Panc1 (cell line): ENCODE results near the gene NLRC5. TPM values are rescaled to one million over a fixed set of nuclear protein-coding genes. Genes with fewer than 3 reads are reported as not detected.

Experiments
- ATAC-seq: fragments of 200-7000 bp; cut with Tn5 transposase; 2 replicates; pipeline ENCODE4 v1.9.1; 2020; ENCODE audit warnings: mild to moderate bottlenecking, moderate library complexity
- BruUV-seq: library from RNA; stranded (reverse); fragments of 400-500 nt; replicated peaks from 2 replicates; lab custom pipeline; 2021; lab: Mats Ljungman, UMichigan
- CTCF ChIA-PET: fragments of 300-600 bp; sonication (Branson Sonifier 250); formaldehyde crosslinking; loops from one replicate; lab custom pipeline; 2022; ENCODE audit warnings: antibody characterized with exemption; lab: Charles Lee
- POLR2A ChIA-PET: fragments of 300-600 bp; sonication (Branson Sonifier 250); formaldehyde crosslinking; loops from one replicate; lab custom pipeline; 2022; ENCODE audit warnings: antibody characterized with exemption; lab: Charles Lee
- DNase-seq: peaks from one replicate; pipeline ENCODE4 v3.0.0-alpha.2; 2010; ENCODE audit warnings: low read depth, low spot score
- H3K27ac ChIP-seq: 2 replicates; pipeline ENCODE4 v1.5.1; 2011; ENCODE audit warnings: mild to moderate bottlenecking, low read length, inconsistent platforms
- H3K27me3 ChIP-seq: fragments of 200-500 bp; sonication (Bioruptor generic); 2 replicates; pipeline ENCODE4 v1.6.0; 2014; ENCODE audit warnings: low read length, inconsistent platforms; ENCODE audit not compliant: control insufficient read depth, insufficient read depth
- H3K36me3 ChIP-seq: fragments of 200-500 bp; sonication (Bioruptor generic); 2 replicates; pipeline ENCODE4 v1.5.1; 2014; ENCODE audit warnings: inconsistent platforms, mild to moderate bottlenecking, low read length, moderate library complexity; ENCODE audit not compliant: control insufficient read depth, insufficient read depth
- H3K4me1 ChIP-seq: 2 replicates; pipeline ENCODE4 v1.5.1; 2011; ENCODE audit warnings: inconsistent platforms, mild to moderate bottlenecking, low read length, moderate library complexity; ENCODE audit not compliant: control insufficient read depth, insufficient read depth
- H3K4me3 ChIP-seq, 2 experiments: 2 replicates each; pipeline ENCODE4 v1.5.1; 2011 to 2012; ENCODE audit warnings: low read depth in 2 of 2, low read length in 2 of 2, mild to moderate bottlenecking in 2 of 2, inconsistent platforms in 1 of 2, moderate library complexity in 1 of 2
- H3K9me3 ChIP-seq: fragments of 200-500 bp; sonication (Bioruptor generic); 2 replicates; pipeline ENCODE4 v1.5.1; 2014; ENCODE audit warnings: low read depth, mild to moderate bottlenecking, inconsistent platforms, low read length, moderate library complexity; ENCODE audit not compliant: control insufficient read depth, insufficient read depth
- POLR2AphosphoS5 ChIP-seq: IDR thresholded peaks from 2 replicates; pipeline ENCODE4 v1.6.1; 2012; ENCODE audit warnings: mild to moderate bottlenecking, low read depth, low read length, moderate library complexity
- SIN3A ChIP-seq: IDR thresholded peaks from 2 replicates; pipeline ENCODE4 v1.6.1; 2012; ENCODE audit warnings: low read depth, mild to moderate bottlenecking, low read length, moderate library complexity, borderline replicate concordance; ENCODE audit not compliant: insufficient read depth
- TCF7L2 ChIP-seq: IDR thresholded peaks from 2 replicates; pipeline ENCODE4 v1.6.1; 2011; ENCODE audit warnings: mild to moderate bottlenecking, low read depth, low read length, inconsistent platforms
- in situ Hi-C: cut with HindIII; loops from 2 replicates; pipeline ENCODE4 v1.10.0; 2016; ENCODE audit warnings: low sequenced_read_pairs, low pct_unique_long_range_greater_than_20kb
- intact Hi-C: fragments of 100-400 bp; cut with micrococcal nuclease; formaldehyde crosslinking; loops from one replicate; pipeline ENCODE4 v1.10.0; 2022; ENCODE audit not compliant: unreplicated experiment
- total RNA-seq: library from RNA; stranded (reverse); gene quantifications from one replicate; pipeline ENCODE4 v1.2.1, GENCODE V29; 2021; ENCODE audit not compliant: unreplicated experiment
- TF ChIP-seq, protein P1 (sequence below), 2 experiments: IDR thresholded peaks; 2 replicates each; pipeline ENCODE4 v1.6.1; 2011 to 2012; ENCODE audit warnings: low read depth in 2 of 2, control low read depth in 1 of 2, low read length in 1 of 2, mild to moderate bottlenecking in 1 of 2, moderate library complexity in 1 of 2; ENCODE audit not compliant: insufficient read depth in 1 of 2
- TF ChIP-seq, protein P2 (sequence below): fragments of 450-650 bp; IDR thresholded peaks from 2 replicates; pipeline ENCODE4 v1.5.1; 2017; ENCODE audit warnings: mild to moderate bottlenecking

The NLRC5 gene
- total RNA-seq, 1 experiment from 2014 or later = 8.8 TPM

DNA sequence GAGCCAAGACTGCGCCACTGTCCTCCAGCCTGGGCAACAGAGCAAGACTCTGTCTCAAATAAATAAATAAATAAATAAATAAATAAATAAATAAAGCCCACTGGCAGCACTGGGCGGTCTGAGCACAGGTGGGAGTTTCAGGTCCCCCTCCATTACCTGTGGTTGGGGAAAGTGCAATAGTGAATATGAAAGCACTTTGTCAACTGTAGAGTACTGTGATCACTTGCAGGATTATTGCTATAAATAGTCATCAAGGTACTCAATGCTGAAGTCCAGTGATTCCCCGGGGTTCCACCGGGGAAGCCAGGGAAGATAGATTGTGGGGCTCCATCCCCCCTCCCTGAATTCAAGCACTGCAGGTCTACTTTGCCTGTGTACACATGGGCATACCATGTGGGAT is 60.3 kb downstream of the NLRC5 start:
- DNase-seq (no peak), ATAC-seq (no peak)
- ChIA-PET CTCF (no interaction called here), POLR2A (no interaction called here)
- Histone ChIP-seq H3K36me3 (no peaks in the 10 kb centered on the region), H3K4me3 (no peak overlapping the region), H3K4me1 (no peaks in the 10 kb centered on the region), H3K27me3 (no peaks in the 10 kb centered on the region), H3K9me3 (no peaks in the 10 kb centered on the region), H3K27ac (no peak overlapping the region)
- TF ChIP-seq TCF7L2 (no peak), SIN3A (no peak), POLR2AphosphoS5 (no peak)
- TF ChIP-seq, protein P1, sequence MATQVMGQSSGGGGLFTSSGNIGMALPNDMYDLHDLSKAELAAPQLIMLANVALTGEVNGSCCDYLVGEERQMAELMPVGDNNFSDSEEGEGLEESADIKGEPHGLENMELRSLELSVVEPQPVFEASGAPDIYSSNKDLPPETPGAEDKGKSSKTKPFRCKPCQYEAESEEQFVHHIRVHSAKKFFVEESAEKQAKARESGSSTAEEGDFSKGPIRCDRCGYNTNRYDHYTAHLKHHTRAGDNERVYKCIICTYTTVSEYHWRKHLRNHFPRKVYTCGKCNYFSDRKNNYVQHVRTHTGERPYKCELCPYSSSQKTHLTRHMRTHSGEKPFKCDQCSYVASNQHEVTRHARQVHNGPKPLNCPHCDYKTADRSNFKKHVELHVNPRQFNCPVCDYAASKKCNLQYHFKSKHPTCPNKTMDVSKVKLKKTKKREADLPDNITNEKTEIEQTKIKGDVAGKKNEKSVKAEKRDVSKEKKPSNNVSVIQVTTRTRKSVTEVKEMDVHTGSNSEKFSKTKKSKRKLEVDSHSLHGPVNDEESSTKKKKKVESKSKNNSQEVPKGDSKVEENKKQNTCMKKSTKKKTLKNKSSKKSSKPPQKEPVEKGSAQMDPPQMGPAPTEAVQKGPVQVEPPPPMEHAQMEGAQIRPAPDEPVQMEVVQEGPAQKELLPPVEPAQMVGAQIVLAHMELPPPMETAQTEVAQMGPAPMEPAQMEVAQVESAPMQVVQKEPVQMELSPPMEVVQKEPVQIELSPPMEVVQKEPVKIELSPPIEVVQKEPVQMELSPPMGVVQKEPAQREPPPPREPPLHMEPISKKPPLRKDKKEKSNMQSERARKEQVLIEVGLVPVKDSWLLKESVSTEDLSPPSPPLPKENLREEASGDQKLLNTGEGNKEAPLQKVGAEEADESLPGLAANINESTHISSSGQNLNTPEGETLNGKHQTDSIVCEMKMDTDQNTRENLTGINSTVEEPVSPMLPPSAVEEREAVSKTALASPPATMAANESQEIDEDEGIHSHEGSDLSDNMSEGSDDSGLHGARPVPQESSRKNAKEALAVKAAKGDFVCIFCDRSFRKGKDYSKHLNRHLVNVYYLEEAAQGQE (IDR thresholded peaks at IDR 0.05; ENCODE audit: insufficient read depth in 1 of 2, low read depth in 2 of 2, low read length in 1 of 2) = no peak
- TF ChIP-seq, protein P2, sequence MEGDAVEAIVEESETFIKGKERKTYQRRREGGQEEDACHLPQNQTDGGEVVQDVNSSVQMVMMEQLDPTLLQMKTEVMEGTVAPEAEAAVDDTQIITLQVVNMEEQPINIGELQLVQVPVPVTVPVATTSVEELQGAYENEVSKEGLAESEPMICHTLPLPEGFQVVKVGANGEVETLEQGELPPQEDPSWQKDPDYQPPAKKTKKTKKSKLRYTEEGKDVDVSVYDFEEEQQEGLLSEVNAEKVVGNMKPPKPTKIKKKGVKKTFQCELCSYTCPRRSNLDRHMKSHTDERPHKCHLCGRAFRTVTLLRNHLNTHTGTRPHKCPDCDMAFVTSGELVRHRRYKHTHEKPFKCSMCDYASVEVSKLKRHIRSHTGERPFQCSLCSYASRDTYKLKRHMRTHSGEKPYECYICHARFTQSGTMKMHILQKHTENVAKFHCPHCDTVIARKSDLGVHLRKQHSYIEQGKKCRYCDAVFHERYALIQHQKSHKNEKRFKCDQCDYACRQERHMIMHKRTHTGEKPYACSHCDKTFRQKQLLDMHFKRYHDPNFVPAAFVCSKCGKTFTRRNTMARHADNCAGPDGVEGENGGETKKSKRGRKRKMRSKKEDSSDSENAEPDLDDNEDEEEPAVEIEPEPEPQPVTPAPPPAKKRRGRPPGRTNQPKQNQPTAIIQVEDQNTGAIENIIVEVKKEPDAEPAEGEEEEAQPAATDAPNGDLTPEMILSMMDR = no peak
- intact Hi-C loops (loop anchor here (10.0 kb wide), 1 partner anchor 85 kb away; the partner anchor contains the start of gene CETP), in situ Hi-C loops (no loop called here)
- no TSS peak for BruUV-seq

- ChIA-PET POLR2A (no interaction called here), CTCF (no interaction called here)
- Histone ChIP-seq H3K4me3 (no peak overlapping the region), H3K27me3 (no peaks in the 10 kb centered on the region), H3K36me3 (no peaks in the 10 kb centered on the region), H3K9me3 (no peaks in the 10 kb centered on the region), H3K27ac (no peak overlapping the region), H3K4me1 (no peaks in the 10 kb centered on the region)
- ATAC-seq = no peak
- intact Hi-C loops (no loop called here), in situ Hi-C loops (no loop called here)
- DNase-seq = no peak
- no TSS peak for BruUV-seq
- no peak for TF ChIP-seq TCF7L2
- no peak for TF ChIP-seq SIN3A
- TF ChIP-seq POLR2AphosphoS5 = no peak
- TF ChIP-seq, protein P2 = no peak
- TF ChIP-seq, protein P1 (IDR thresholded peaks at IDR 0.05; ENCODE audit: insufficient read depth in 1 of 2, low read depth in 2 of 2, low read length in 1 of 2) = no peak
Measured at GRCh38 chr16:57051696-57052228, 62.4 kb downstream of the NLRC5 start.
